HepG2 (cell line): ENCODE results near the gene PRRC2A. TPM values are rescaled to one million over a fixed set of nuclear protein-coding genes. Genes with fewer than 3 reads are reported as not detected.

Source experiments
- BORCS8-MEF2B ChIP-seq: sonication (generic); formaldehyde crosslinking; IDR thresholded peaks from 2 replicates; pipeline ENCODE4 v1.8.0; 2022; ENCODE audit warnings: mild to moderate bottlenecking, missing genetic modification reagents
- CENPT ChIP-seq: sonication (generic); formaldehyde crosslinking; IDR thresholded peaks from 2 replicates; pipeline ENCODE4 v1.8.0; 2022; ENCODE audit warnings: low read depth, mild to moderate bottlenecking, moderate library complexity, missing genetic modification reagents
- DNMT1 ChIP-seq: sonication (generic); formaldehyde crosslinking; IDR thresholded peaks from 2 replicates; pipeline ENCODE4 v1.5.1; 2020; ENCODE audit warnings: mild to moderate bottlenecking, missing genetic modification reagents
- IRF9 ChIP-seq: sonication (generic); formaldehyde crosslinking; IDR thresholded peaks from 2 replicates; pipeline ENCODE4 v1.8.0; 2022; ENCODE audit warnings: missing genetic modification reagents, mild to moderate bottlenecking, borderline replicate concordance
- KDM6A ChIP-seq: IDR thresholded peaks from 2 replicates; pipeline ENCODE4 v1.6.1; 2016; ENCODE audit warnings: low read depth
- KLF9 ChIP-seq: IDR thresholded peaks from 2 replicates; pipeline ENCODE4 v1.6.1; 2016; ENCODE audit warnings: low read depth
- PTBP1 ChIP-seq: fragments of 200-400 bp; formaldehyde crosslinking; IDR thresholded peaks from 2 replicates; pipeline ENCODE4 v1.6.1; 2018; ENCODE audit warnings: low read length, low read depth; ENCODE audit not compliant: poor library complexity, severe bottlenecking
- RAD21 ChIP-seq: fragments of 450-650 bp; formaldehyde crosslinking; IDR thresholded peaks from 2 replicates; pipeline ENCODE4 v1.5.0; 2020; ENCODE audit warnings: mild to moderate bottlenecking
- THAP9 ChIP-seq: sonication (generic); formaldehyde crosslinking; IDR thresholded peaks from 2 replicates; pipeline ENCODE4; 2020; ENCODE audit warnings: missing genetic modification reagents, mild to moderate bottlenecking, borderline replicate concordance
- ZBTB38 ChIP-seq: sonication (generic); formaldehyde crosslinking; IDR thresholded peaks from 2 replicates; pipeline ENCODE4 v1.5.1; 2020; ENCODE audit warnings: mild to moderate bottlenecking, missing genetic modification reagents
- ZKSCAN8 ChIP-seq: IDR thresholded peaks from 2 replicates; pipeline ENCODE4 v1.6.1; 2016; ENCODE audit warnings: borderline replicate concordance, missing genetic modification reagents, missing compliant biosample characterization
- ZMYM4 ChIP-seq: sonication (generic); formaldehyde crosslinking; IDR thresholded peaks from 2 replicates; pipeline ENCODE4 v1.8.1; 2023; ENCODE audit warnings: mild to moderate bottlenecking, missing genetic modification reagents
- ZNF263 ChIP-seq: sonication (generic); formaldehyde crosslinking; IDR thresholded peaks from 2 replicates; pipeline ENCODE4 v1.4.0; 2020; ENCODE audit warnings: missing genetic modification reagents
- ZNF354B ChIP-seq: sonication (generic); formaldehyde crosslinking; IDR thresholded peaks from 2 replicates; pipeline ENCODE4 v1.8.0; 2022; ENCODE audit warnings: mild to moderate bottlenecking, missing genetic modification reagents
- ZSCAN21 ChIP-seq: sonication (generic); formaldehyde crosslinking; IDR thresholded peaks from 2 replicates; pipeline ENCODE4 v1.8.0; 2022; ENCODE audit warnings: mild to moderate bottlenecking, missing genetic modification reagents, moderate library complexity, borderline replicate concordance
- polyA plus RNA-seq, 8 experiments: library from polyadenylated mRNA; depleted of rRNA in 3 of 8; stranded (reverse) in 7 of 8; unstranded in 1 of 8; fragments of >200 nt; fragmentation: Illumina TruSeq in 4 of 8; extraction: Trizol in 4 of 8; gene quantifications; 2 replicates each; pipeline versions ENCODE4 v1.2.1 to v1.2.3, GENCODE V29; 2011 to 2016; ENCODE audit warnings: low read depth in 4 of 8, missing spikeins in 1 of 8, mixed read lengths in 1 of 8; ENCODE audit not compliant: insufficient read depth in 1 of 8
- total RNA-seq, 5 experiments: library from RNA; depleted of rRNA; stranded (reverse); fragments of >200 nt; fragmentation: Illumina TruSeq; extraction: Trizol; gene quantifications; 2 replicates each; pipeline ENCODE4 v1.2.3, GENCODE V29; 2016; ENCODE audit warnings: low read depth in 1 of 5
- TF ChIP-seq, protein P1 (sequence below): sonication (generic); formaldehyde crosslinking; IDR thresholded peaks from 2 replicates; pipeline ENCODE4 v1.4.0; 2020; ENCODE audit warnings: missing genetic modification reagents, mild to moderate bottlenecking, borderline replicate concordance
- TF ChIP-seq, protein P2 (sequence below): sonication (generic); formaldehyde crosslinking; IDR thresholded peaks from 2 replicates; pipeline ENCODE4 v1.4.0; 2020; ENCODE audit warnings: missing genetic modification reagents, borderline replicate concordance
- TF ChIP-seq, protein P3 (sequence below): sonication (generic); formaldehyde crosslinking; IDR thresholded peaks from 2 replicates; pipeline ENCODE4 v1.5.0; 2020; ENCODE audit warnings: mild to moderate bottlenecking, missing genetic modification reagents

PRRC2A gene
- total and polyA plus RNA-seq, 2 of the 13 experiments (the other 11 are each of a cell fraction or from before 2014, with no cell fraction given) = 38.9 to 47.4 TPM

- peak; percentile 40; the same call in 1 of the 2 replicates for TF ChIP-seq THAP9 (CRISPR knock-in tag)
- TF ChIP-seq, protein P1, sequence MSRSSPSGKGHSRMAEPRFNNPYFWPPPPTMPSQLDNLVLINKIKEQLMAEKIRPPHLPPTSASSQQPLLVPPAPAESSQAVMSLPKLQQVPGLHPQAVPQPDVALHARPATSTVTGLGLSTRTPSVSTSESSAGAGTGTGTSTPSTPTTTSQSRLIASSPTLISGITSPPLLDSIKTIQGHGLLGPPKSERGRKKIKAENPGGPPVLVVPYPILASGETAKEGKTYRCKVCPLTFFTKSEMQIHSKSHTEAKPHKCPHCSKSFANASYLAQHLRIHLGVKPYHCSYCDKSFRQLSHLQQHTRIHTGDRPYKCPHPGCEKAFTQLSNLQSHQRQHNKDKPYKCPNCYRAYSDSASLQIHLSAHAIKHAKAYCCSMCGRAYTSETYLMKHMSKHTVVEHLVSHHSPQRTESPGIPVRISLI (CRISPR knock-in tag) = peak; percentile 47; the same call in 1 of the 2 replicates
- TF ChIP-seq, protein P2, sequence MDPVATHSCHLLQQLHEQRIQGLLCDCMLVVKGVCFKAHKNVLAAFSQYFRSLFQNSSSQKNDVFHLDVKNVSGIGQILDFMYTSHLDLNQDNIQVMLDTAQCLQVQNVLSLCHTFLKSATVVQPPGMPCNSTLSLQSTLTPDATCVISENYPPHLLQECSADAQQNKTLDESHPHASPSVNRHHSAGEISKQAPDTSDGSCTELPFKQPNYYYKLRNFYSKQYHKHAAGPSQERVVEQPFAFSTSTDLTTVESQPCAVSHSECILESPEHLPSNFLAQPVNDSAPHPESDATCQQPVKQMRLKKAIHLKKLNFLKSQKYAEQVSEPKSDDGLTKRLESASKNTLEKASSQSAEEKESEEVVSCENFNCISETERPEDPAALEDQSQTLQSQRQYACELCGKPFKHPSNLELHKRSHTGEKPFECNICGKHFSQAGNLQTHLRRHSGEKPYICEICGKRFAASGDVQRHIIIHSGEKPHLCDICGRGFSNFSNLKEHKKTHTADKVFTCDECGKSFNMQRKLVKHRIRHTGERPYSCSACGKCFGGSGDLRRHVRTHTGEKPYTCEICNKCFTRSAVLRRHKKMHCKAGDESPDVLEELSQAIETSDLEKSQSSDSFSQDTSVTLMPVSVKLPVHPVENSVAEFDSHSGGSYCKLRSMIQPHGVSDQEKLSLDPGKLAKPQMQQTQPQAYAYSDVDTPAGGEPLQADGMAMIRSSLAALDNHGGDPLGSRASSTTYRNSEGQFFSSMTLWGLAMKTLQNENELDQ = 0 out of 2 replicates have a peak, but pooled peaks have one; percentile 18
- TF ChIP-seq ZNF354B = peak; percentile 97; the same call in 1 of the 2 replicates
- peak; percentile 96; the same call in 1 of the 2 replicates for TF ChIP-seq ZKSCAN8 (CRISPR knock-in tag)
- TF ChIP-seq, protein P3, sequence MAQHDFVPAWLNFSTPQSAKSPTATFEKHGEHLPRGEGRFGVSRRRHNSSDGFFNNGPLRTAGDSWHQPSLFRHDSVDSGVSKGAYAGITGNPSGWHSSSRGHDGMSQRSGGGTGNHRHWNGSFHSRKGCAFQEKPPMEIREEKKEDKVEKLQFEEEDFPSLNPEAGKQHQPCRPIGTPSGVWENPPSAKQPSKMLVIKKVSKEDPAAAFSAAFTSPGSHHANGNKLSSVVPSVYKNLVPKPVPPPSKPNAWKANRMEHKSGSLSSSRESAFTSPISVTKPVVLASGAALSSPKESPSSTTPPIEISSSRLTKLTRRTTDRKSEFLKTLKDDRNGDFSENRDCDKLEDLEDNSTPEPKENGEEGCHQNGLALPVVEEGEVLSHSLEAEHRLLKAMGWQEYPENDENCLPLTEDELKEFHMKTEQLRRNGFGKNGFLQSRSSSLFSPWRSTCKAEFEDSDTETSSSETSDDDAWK (CRISPR knock-in tag) = no peak
- TF ChIP-seq IRF9 (CRISPR knock-in tag) = no peak; the same call in 1 of the 2 replicates
- TF ChIP-seq KLF9 (CRISPR knock-in tag) = peak; percentile 93
- TF ChIP-seq ZMYM4 (CRISPR knock-in tag) = peak; percentile 71
- no peak for TF ChIP-seq PTBP1
- peak; percentile 70 for TF ChIP-seq ZBTB38
- TF ChIP-seq BORCS8-MEF2B (CRISPR knock-in tag) = peak; percentile 93
- TF ChIP-seq ZNF263 (CRISPR knock-in tag) = peak; percentile 60; the same call in 1 of the 2 replicates
- TF ChIP-seq ZSCAN21 = peak; percentile 88; the same call in 1 of the 2 replicates
- TF ChIP-seq KDM6A = peak; percentile 97
- peak; percentile 48; the same call in 1 of the 2 replicates for TF ChIP-seq RAD21 (CRISPR knock-in tag)
- no peak for TF ChIP-seq CENPT
- TF ChIP-seq DNMT1 (CRISPR knock-in tag) = no peak
Observed at GRCh38 chr6:31655349-31656237, 35.1 kb downstream of the PRRC2A start, which contains the start of gene APOM (continued).
